ENCODE results near the gene CHMP1A. TPM values are rescaled to one million over a fixed set of nuclear protein-coding genes. Genes with fewer than 3 reads are reported as not detected.
A peak's percentile ranks its signal among the peaks of the same experiment; 100 is the strongest.
"Not testable (repeated sequence)": the region's sequence is repeated elsewhere in the genome, so short reads cannot be mapped to it uniquely, and the experiment has no call there.

The CHMP1A gene
- polyA plus RNA-seq, 1 donor = 77.1 TPM

- WGBS (ENCODE audit: insufficient coverage, low lambda C conversion rate) = no CpG with 5 or more reads among the region's 13 CpGs
- peaks cover under 1% of the 10 kb centered on the region for H3K9me3 ChIP-seq (ENCODE audit: control insufficient read depth, low read depth, low read length)
- DNase-seq = no peak
- H3K36me3 ChIP-seq (ENCODE audit: control insufficient read depth, insufficient read depth, low read length) = peaks cover 76% of the 10 kb centered on the region
- H3K27me3 ChIP-seq (ENCODE audit: control insufficient read depth, insufficient read depth, low read length) = no peaks in the 10 kb centered on the region
- H3K4me3 ChIP-seq (ENCODE audit: low read length) = no peak overlapping the region
- H3K4me1 ChIP-seq (ENCODE audit: control insufficient read depth, insufficient read depth, low read length) = peaks cover 27% of the 10 kb centered on the region
- no peak overlapping the region for H3K27ac ChIP-seq (ENCODE audit: low read length)
Observed at GRCh38 chr16:89691986-89692569, 34.6 kb upstream of the CHMP1A start.

- Histone ChIP-seq H3K27ac (ENCODE audit: low read length) (no peak overlapping the region), H3K4me1 (ENCODE audit: control insufficient read depth, insufficient read depth, low read length) (peaks cover 27% of the 10 kb centered on the region), H3K27me3 (ENCODE audit: control insufficient read depth, insufficient read depth, low read length) (no peaks in the 10 kb centered on the region), H3K4me3 (ENCODE audit: low read length) (no peak overlapping the region), H3K9me3 (ENCODE audit: control insufficient read depth, low read depth, low read length) (no peaks in the 10 kb centered on the region), H3K36me3 (ENCODE audit: control insufficient read depth, insufficient read depth, low read length) (peaks cover 69% of the 10 kb centered on the region)
- no CpG with 5 or more reads among the region's 21 CpGs for WGBS (ENCODE audit: insufficient coverage, low lambda C conversion rate)
- DNase-seq = no peak
Observed at GRCh38 chr16:89691231-89691985, 33.9 kb upstream of the CHMP1A start.

DNA sequence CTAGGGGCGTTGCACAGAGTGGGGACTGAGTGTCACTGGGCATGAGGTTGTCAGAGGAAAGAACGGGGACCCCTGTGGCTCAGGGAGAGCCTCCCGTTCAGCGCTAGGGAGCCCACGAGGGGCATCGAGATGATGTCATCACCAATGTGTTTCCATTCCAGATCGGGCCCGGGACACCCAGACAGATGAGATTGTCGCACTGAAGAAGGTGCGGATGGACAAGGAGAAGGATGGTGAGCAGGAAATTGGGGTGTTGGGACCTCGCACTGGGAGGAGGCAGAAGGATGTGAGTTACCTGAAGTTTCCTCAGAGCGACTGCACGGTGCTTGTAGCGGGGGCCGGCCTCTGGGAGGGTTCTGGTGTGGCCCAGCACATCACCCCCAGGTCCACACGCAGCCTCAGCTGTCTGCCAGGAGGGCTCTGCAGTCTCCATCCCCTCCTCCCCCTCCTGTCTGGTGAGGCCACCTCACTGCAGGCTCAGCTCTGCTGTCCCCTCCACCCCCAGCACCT lies 32.9 kb upstream of the CHMP1A start:
- Histone ChIP-seq H3K36me3 (ENCODE audit: control insufficient read depth, insufficient read depth, low read length) (peaks cover 60% of the 10 kb centered on the region), H3K27ac (ENCODE audit: low read length) (no peak overlapping the region), H3K9me3 (ENCODE audit: control insufficient read depth, low read depth, low read length) (no peaks in the 10 kb centered on the region), H3K4me3 (ENCODE audit: low read length) (no peak overlapping the region), H3K27me3 (ENCODE audit: control insufficient read depth, insufficient read depth, low read length) (no peaks in the 10 kb centered on the region), H3K4me1 (ENCODE audit: control insufficient read depth, insufficient read depth, low read length) (peaks cover 22% of the 10 kb centered on the region)
- no peak for DNase-seq
- no CpG with 5 or more reads among the region's 16 CpGs for WGBS (ENCODE audit: insufficient coverage, low lambda C conversion rate)

DNA sequence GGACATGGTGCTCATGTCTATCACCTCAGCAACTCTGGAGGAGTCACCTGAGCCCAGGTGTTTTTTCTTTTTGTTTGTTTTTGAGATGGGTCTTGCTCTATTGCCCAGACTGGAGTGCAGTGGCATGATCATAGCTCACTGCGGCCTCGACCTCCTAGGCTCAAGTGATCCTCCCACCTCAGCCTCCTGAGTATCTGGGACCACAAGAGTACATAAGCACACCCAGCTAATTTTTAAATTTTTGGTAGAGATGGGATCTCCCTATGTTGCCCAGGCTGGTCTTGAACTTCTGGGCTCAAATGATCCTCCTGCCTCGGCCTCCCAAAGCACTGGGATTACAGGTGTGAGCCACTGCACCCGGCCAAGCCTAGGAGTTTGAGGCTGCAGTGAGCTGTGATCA lies 32.1 kb upstream of the CHMP1A start:
- H3K36me3 ChIP-seq (ENCODE audit: control insufficient read depth, insufficient read depth, low read length) = peaks cover 52% of the 10 kb centered on the region
- no CpG with 5 or more reads among the region's 4 CpGs for WGBS (ENCODE audit: insufficient coverage, low lambda C conversion rate)
- not testable (repeated sequence) for H3K4me3 ChIP-seq (ENCODE audit: low read length); H3K27me3 ChIP-seq (ENCODE audit: control insufficient read depth, insufficient read depth, low read length); H3K9me3 ChIP-seq (ENCODE audit: control insufficient read depth, low read depth, low read length); H3K27ac ChIP-seq (ENCODE audit: low read length); DNase-seq
- H3K4me1 ChIP-seq (ENCODE audit: control insufficient read depth, insufficient read depth, low read length) = peaks cover 15% of the 10 kb centered on the region

DNA sequence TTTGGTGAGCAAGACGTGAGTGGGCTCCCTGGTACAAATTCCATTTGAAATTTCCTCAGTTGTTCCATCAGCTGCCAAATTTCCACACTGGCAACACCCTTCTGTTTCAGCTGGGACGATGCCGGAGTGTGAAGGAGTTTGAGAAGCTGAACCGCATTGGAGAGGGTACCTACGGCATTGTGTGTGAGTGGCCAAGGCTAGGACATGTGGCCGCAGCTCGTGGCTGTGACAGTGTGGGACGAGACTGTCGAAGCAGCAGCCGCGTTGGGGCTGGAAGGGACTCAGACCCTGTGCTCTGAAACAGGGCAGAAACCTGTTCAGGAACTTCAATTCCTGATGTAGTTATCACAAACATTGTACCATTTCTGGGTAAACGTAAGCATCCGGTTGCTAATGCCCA lies 31.6 kb upstream of the CHMP1A start:
- no CpG with 5 or more reads among the region's 13 CpGs for WGBS (ENCODE audit: insufficient coverage, low lambda C conversion rate)
- Histone ChIP-seq H3K4me3 (ENCODE audit: low read length) (no peak overlapping the region), H3K4me1 (ENCODE audit: control insufficient read depth, insufficient read depth, low read length) (peaks cover 15% of the 10 kb centered on the region), H3K9me3 (ENCODE audit: control insufficient read depth, low read depth, low read length) (peaks cover 4% of the 10 kb centered on the region), H3K27me3 (ENCODE audit: control insufficient read depth, insufficient read depth, low read length) (no peaks in the 10 kb centered on the region), H3K27ac (ENCODE audit: low read length) (no peak overlapping the region), H3K36me3 (ENCODE audit: control insufficient read depth, insufficient read depth, low read length) (peaks cover 48% of the 10 kb centered on the region)
- DNase-seq = no peak

- WGBS (ENCODE audit: insufficient coverage, low lambda C conversion rate) = no CpG with 5 or more reads among the region's 5 CpGs
Observed at GRCh38 chr16:89688395-89688794, 30.9 kb upstream of the CHMP1A start.

DNA sequence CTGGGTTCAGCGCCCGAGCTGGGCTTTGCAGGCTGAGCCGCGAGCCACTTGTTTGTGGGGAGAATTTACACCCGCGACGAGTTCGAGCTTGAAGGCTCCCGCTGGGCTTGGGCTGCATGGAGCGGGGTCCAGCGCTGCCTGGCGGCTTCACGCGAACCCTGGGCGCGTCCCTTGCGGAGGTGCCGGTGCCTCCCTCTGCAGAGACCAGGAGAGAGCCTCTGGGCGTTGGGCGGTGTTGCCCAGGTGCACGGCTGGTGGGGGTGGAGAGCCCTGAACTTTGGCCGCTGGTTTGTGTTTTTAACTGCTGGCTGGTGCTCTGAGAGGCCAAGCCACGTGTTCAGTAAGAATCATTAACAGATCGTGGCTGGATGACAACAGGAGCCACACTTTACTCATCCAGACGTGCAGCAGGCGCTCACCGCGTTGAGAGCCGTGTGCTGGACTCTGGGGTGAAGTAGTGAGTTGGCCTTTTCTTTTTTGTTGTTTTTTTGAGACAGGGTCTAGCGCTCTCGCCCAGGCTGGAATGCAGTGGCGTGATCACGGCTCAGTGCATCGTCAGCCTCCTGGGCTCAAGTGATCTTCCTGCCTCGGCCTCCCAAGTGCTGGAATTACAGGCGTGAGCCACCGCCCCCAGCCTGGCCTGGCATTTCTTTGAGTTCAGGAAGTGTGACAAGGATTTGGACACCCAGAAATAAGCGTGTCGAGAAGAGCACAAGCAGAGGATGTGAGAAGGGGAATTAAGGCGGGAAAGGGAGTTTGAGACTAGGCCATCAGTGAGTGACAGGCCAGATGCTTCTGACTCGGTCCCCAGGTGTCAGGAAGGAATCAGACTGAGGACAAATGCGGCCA lies 29.8 kb upstream of the CHMP1A start:
- Histone ChIP-seq H3K27ac (ENCODE audit: low read length) (peak overlapping the region; percentile 80), H3K9me3 (ENCODE audit: control insufficient read depth, low read depth, low read length) (peaks cover 4% of the 10 kb centered on the region), H3K4me3 (ENCODE audit: low read length) (peak overlapping the region; percentile 81), H3K4me1 (ENCODE audit: control insufficient read depth, insufficient read depth, low read length) (peaks cover 11% of the 10 kb centered on the region), H3K36me3 (ENCODE audit: control insufficient read depth, insufficient read depth, low read length) (peaks cover 32% of the 10 kb centered on the region), H3K27me3 (ENCODE audit: control insufficient read depth, insufficient read depth, low read length) (no peaks in the 10 kb centered on the region)
- DNase-seq = peak; percentile 91 to 97
- WGBS (ENCODE audit: insufficient coverage, low lambda C conversion rate) = no CpG with 5 or more reads among the region's 42 CpGs

More at GRCh38 chr16:89688395-89688794, 30.9 kb upstream of the CHMP1A start:
- Histone ChIP-seq H3K4me1 (ENCODE audit: control insufficient read depth, insufficient read depth, low read length) (peaks cover 11% of the 10 kb centered on the region), H3K4me3 (ENCODE audit: low read length) (no peak overlapping the region), H3K27me3 (ENCODE audit: control insufficient read depth, insufficient read depth, low read length) (no peaks in the 10 kb centered on the region), H3K9me3 (ENCODE audit: control insufficient read depth, low read depth, low read length) (peaks cover 4% of the 10 kb centered on the region), H3K27ac (ENCODE audit: low read length) (peak overlapping the region; percentile 80), H3K36me3 (ENCODE audit: control insufficient read depth, insufficient read depth, low read length) (peaks cover 41% of the 10 kb centered on the region)
- DNase-seq = no peak

- Histone ChIP-seq H3K4me1 (ENCODE audit: control insufficient read depth, insufficient read depth, low read length) (peaks cover 11% of the 10 kb centered on the region), H3K27ac (ENCODE audit: low read length) (peak within 1 kb of the TSS; percentile 80), H3K27me3 (ENCODE audit: control insufficient read depth, insufficient read depth, low read length) (no peaks in the 10 kb centered on the region), H3K36me3 (ENCODE audit: control insufficient read depth, insufficient read depth, low read length) (peaks cover 25% of the 10 kb centered on the region), H3K4me3 (ENCODE audit: low read length) (peak within 1 kb of the TSS; percentile 81), H3K9me3 (ENCODE audit: control insufficient read depth, low read depth, low read length) (peaks cover 4% of the 10 kb centered on the region)
- DNase-seq = peak; percentile 91 to 93
- no CpG with 5 or more reads among the region's 67 CpGs for WGBS (ENCODE audit: insufficient coverage, low lambda C conversion rate)
Observed at GRCh38 chr16:89686520-89687091, 29.1 kb upstream of the CHMP1A start, which contains the start of gene CDK10. Gene CDK10, plus strand, starts transcription at chr16:89686689. Its CDS starts 22 bp downstream, at chr16:89686711.

GRCh38 chr16:89685916-89686315 lies 28.4 kb upstream of the CHMP1A start:
- no peak overlapping the region for H3K27ac ChIP-seq (ENCODE audit: low read length)
- peaks cover 4% of the 10 kb centered on the region for H3K9me3 ChIP-seq (ENCODE audit: control insufficient read depth, low read depth, low read length)
- no CpG with 5 or more reads among the region's 1 CpG for WGBS (ENCODE audit: insufficient coverage, low lambda C conversion rate)

DNA sequence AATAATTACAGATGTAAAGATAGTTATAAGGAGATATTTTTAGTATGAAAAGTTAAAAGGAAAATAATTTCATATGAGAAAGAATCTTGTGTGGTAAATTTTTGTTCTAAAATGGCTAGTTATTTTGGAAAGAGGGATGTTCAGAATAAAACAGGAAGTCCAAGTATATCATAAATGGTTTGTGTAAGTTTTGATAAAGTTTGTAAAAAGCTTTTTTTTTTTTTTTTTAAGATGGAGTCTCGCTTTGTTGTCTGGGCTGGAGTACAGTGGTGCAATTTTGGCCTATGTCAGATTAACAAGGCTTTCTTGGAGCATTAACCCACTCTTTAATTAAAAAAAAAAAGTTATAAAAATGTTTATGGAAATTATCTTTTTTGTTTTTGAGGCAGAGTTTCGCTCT lies 20.8 kb upstream of the CHMP1A start:
- Histone ChIP-seq H3K4me1 (ENCODE audit: control insufficient read depth, insufficient read depth, low read length) (no peaks in the 10 kb centered on the region), H3K36me3 (ENCODE audit: control insufficient read depth, insufficient read depth, low read length) (no peaks in the 10 kb centered on the region), H3K9me3 (ENCODE audit: control insufficient read depth, low read depth, low read length) (peaks cover 10% of the 10 kb centered on the region), H3K27me3 (ENCODE audit: control insufficient read depth, insufficient read depth, low read length) (no peaks in the 10 kb centered on the region), H3K27ac (ENCODE audit: low read length) (no peak overlapping the region), H3K4me3 (ENCODE audit: low read length) (no peak overlapping the region)
- WGBS (ENCODE audit: insufficient coverage, low lambda C conversion rate) = no CpG with 5 or more reads among the region's 2 CpGs
- DNase-seq = no peak

More at GRCh38 chr16:89685916-89686315, 28.4 kb upstream of the CHMP1A start:
- DNase-seq = no peak
- H3K4me1 ChIP-seq (ENCODE audit: control insufficient read depth, insufficient read depth, low read length) = peaks cover 11% of the 10 kb centered on the region
- H3K4me3 ChIP-seq (ENCODE audit: low read length) = no peak overlapping the region
- no peaks in the 10 kb centered on the region for H3K27me3 ChIP-seq (ENCODE audit: control insufficient read depth, insufficient read depth, low read length)
- H3K36me3 ChIP-seq (ENCODE audit: control insufficient read depth, insufficient read depth, low read length) = peaks cover 19% of the 10 kb centered on the region

All from large intestine (tissue), 3 donors.